WTC11 (cell line): ENCODE results near the gene ABHD17C. TPM values are rescaled to one million over a fixed set of nuclear protein-coding genes. Genes with fewer than 3 reads are reported as not detected.
A peak's percentile ranks its signal among the peaks of the same experiment; 100 is the strongest.

Experiments used
- ATAC-seq: fragments of 200-7000 bp; cut with Tn5 transposase; 2 replicates; pipeline ENCODE4 v1.10.0; 2021; ENCODE audit warnings: mild to moderate bottlenecking, moderate library complexity
- CTCF ChIA-PET: fragments of 300-600 bp; sonication (Branson Sonifier 250); formaldehyde crosslinking; loops from one replicate; lab custom pipeline; 2021; ENCODE audit warnings: antibody characterized with exemption; lab: Charles Lee
- POLR2A ChIA-PET: fragments of 350-600 bp; sonication (Branson Sonifier 250); formaldehyde crosslinking; loops from one replicate; lab custom pipeline; 2021; ENCODE audit warnings: antibody characterized with exemption; lab: Charles Lee
- DNase-seq: peaks from one replicate; pipeline ENCODE4 v3.0.0; 2021; ENCODE audit warnings: low spot score
- H3K27ac Mint-ChIP-seq: 2 replicates; pipeline ENCODE4 v1.8.0; 2021; ENCODE audit warnings: mixed read lengths
- H3K27me3 Mint-ChIP-seq: 2 replicates; pipeline ENCODE4 v1.8.0; 2021; ENCODE audit warnings: low read depth, mild to moderate bottlenecking, moderate library complexity, mixed read lengths
- H3K36me3 Mint-ChIP-seq: 2 replicates; pipeline ENCODE4 v1.8.0; 2021; ENCODE audit warnings: mixed read lengths
- H3K4me1 Mint-ChIP-seq: 2 replicates; pipeline ENCODE4 v1.8.0; 2022; ENCODE audit warnings: mixed read lengths
- H3K4me3 Mint-ChIP-seq: 2 replicates; pipeline ENCODE4 v1.8.0; 2021; ENCODE audit warnings: mild to moderate bottlenecking, moderate library complexity, mixed read lengths
- H3K9me3 Mint-ChIP-seq: 2 replicates; pipeline ENCODE4 v1.8.0; 2021; ENCODE audit warnings: mixed read lengths
- AR ChIP-seq: fragments of 250-450 bp; sonication (Bioruptor Pico); IDR thresholded peaks from 2 replicates; pipeline ENCODE4 v1.9.0; 2021; ENCODE audit warnings: mild to moderate bottlenecking
- CBFB ChIP-seq: sonication (generic); formaldehyde crosslinking; IDR thresholded peaks from 2 replicates; pipeline ENCODE4 v1.8.1; 2022; ENCODE audit warnings: mild to moderate bottlenecking, low read depth, missing genetic modification reagents
- CREM ChIP-seq: sonication (generic); formaldehyde crosslinking; IDR thresholded peaks from 2 replicates; pipeline ENCODE4 v1.8.1; 2022; ENCODE audit warnings: mild to moderate bottlenecking, missing genetic modification reagents, moderate library complexity
- E2F5 ChIP-seq: sonication (generic); formaldehyde crosslinking; IDR thresholded peaks from 2 replicates; pipeline ENCODE4 v1.8.1; 2022; ENCODE audit warnings: mild to moderate bottlenecking, moderate library complexity, missing genetic modification reagents
- ESRRA ChIP-seq: sonication (generic); formaldehyde crosslinking; IDR thresholded peaks from 2 replicates; pipeline ENCODE4 v1.8.1; 2022; ENCODE audit warnings: mild to moderate bottlenecking, missing genetic modification reagents, borderline replicate concordance
- FOXJ3 ChIP-seq: sonication (generic); formaldehyde crosslinking; IDR thresholded peaks from 2 replicates; pipeline ENCODE4 v1.9.0; 2021; ENCODE audit warnings: missing genetic modification reagents, mild to moderate bottlenecking, borderline replicate concordance
- FOXK1 ChIP-seq: sonication (generic); formaldehyde crosslinking; IDR thresholded peaks from 2 replicates; pipeline ENCODE4 v1.8.0; 2022; ENCODE audit warnings: mild to moderate bottlenecking, moderate library complexity, missing genetic modification reagents
- GABPB1 ChIP-seq: sonication (generic); formaldehyde crosslinking; IDR thresholded peaks from 2 replicates; pipeline ENCODE4 v1.8.1; 2023; ENCODE audit warnings: mild to moderate bottlenecking, missing genetic modification reagents
- JAZF1 ChIP-seq: fragments of 250-450 bp; sonication (Bioruptor Pico); IDR thresholded peaks from 2 replicates; pipeline ENCODE4 v1.9.0; 2021; ENCODE audit warnings: moderate library complexity, mild to moderate bottlenecking, inconsistent platforms
- MAX ChIP-seq: sonication (generic); formaldehyde crosslinking; IDR thresholded peaks from 2 replicates; pipeline ENCODE4 v1.8.0; 2022; ENCODE audit warnings: mild to moderate bottlenecking, missing genetic modification reagents
- MYBL2 ChIP-seq: sonication (generic); formaldehyde crosslinking; IDR thresholded peaks from 2 replicates; pipeline ENCODE4 v1.8.1; 2023; ENCODE audit warnings: mild to moderate bottlenecking, moderate library complexity, missing genetic modification reagents
- NFATC4 ChIP-seq: fragments of 250-450 bp; sonication (Bioruptor Pico); IDR thresholded peaks from 2 replicates; pipeline ENCODE4 v1.9.0; 2021; ENCODE audit warnings: mild to moderate bottlenecking
- NR2C2 ChIP-seq: sonication (generic); formaldehyde crosslinking; IDR thresholded peaks from 2 replicates; pipeline ENCODE4 v1.8.0; 2022; ENCODE audit warnings: mild to moderate bottlenecking, missing genetic modification reagents
- PRDM15 ChIP-seq: sonication (generic); formaldehyde crosslinking; IDR thresholded peaks from 2 replicates; pipeline ENCODE4 v1.8.0; 2022; ENCODE audit warnings: missing genetic modification reagents
- RELA ChIP-seq: sonication (generic); formaldehyde crosslinking; IDR thresholded peaks from 2 replicates; pipeline ENCODE4 v1.8.1; 2022; ENCODE audit warnings: missing genetic modification reagents, mild to moderate bottlenecking, borderline replicate concordance
- SMAD3 ChIP-seq: sonication (generic); formaldehyde crosslinking; IDR thresholded peaks from 2 replicates; pipeline ENCODE4 v1.8.0; 2022; ENCODE audit warnings: missing genetic modification reagents, mild to moderate bottlenecking, borderline replicate concordance
- SOX15 ChIP-seq: fragments of 250-450 bp; sonication (Bioruptor Pico); IDR thresholded peaks from 2 replicates; pipeline ENCODE4 v1.9.0; 2021; ENCODE audit warnings: mild to moderate bottlenecking
- TP53 ChIP-seq: sonication (generic); formaldehyde crosslinking; IDR thresholded peaks from 2 replicates; pipeline ENCODE4 v1.8.1; 2023; ENCODE audit warnings: mild to moderate bottlenecking, missing genetic modification reagents
- ZNF121 ChIP-seq: sonication (generic); formaldehyde crosslinking; IDR thresholded peaks from 2 replicates; pipeline ENCODE4 v1.8.0; 2023; ENCODE audit warnings: missing genetic modification reagents
- ZNF396 ChIP-seq: fragments of 250-450 bp; sonication (Bioruptor Pico); IDR thresholded peaks from 2 replicates; pipeline ENCODE4 v1.8.0; 2021; ENCODE audit warnings: mild to moderate bottlenecking, moderate library complexity, borderline replicate concordance
- ZNF423 ChIP-seq: fragments of 250-450 bp; sonication (Bioruptor Pico); IDR thresholded peaks from 2 replicates; pipeline ENCODE4 v2.1.2; 2022; ENCODE audit warnings: mild to moderate bottlenecking, moderate library complexity
- ZNF512 ChIP-seq: sonication (generic); formaldehyde crosslinking; IDR thresholded peaks from 2 replicates; pipeline ENCODE4 v1.8.1; 2022; ENCODE audit warnings: missing genetic modification reagents, borderline replicate concordance
- ZNF671 ChIP-seq: fragments of 250-450 bp; sonication (Bioruptor Pico); IDR thresholded peaks from 2 replicates; pipeline ENCODE4 v1.8.0; 2021; ENCODE audit warnings: mild to moderate bottlenecking
- total RNA-seq: library from RNA; stranded (reverse); gene quantifications from 3 replicates; pipeline ENCODE4 v1.2.3, GENCODE V29; 2021
- TF ChIP-seq, protein P1 (sequence below): fragments of 200-600 bp; IDR thresholded peaks from 2 replicates; pipeline ENCODE4 v1.8.0; 2022; ENCODE audit warnings: antibody characterized with exemption

Gene ABHD17C
- total RNA-seq, 1 experiment from 2014 or later: 29.0 TPM

DNA sequence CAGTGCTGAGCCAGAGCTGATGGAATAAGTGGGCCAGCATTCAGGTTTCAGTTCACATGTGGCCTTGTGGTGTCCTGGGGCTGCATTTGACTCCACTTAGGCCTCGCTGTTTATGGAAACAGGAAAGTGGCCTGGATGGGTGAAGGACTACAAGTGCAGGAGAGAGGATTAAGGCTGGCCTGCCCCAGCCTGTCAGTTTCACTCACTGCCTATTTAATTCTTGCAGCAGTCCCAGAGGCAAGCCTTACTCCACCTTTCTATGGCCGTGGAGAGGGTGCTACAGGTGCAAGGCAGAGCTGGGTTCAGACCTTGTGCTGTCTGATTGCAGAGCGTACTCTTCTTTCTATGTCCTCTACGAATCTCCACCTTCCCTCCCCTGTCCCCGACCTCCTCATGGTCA lies 37.7 kb downstream of the ABHD17C start:
- Mint-ChIP-seq H3K4me1 (peaks cover 37% of the 10 kb centered on the region), H3K9me3 (peaks cover 5% of the 10 kb centered on the region), H3K27me3 (no peaks in the 10 kb centered on the region), H3K27ac (no peak overlapping the region), H3K4me3 (no peak overlapping the region), H3K36me3 (no peaks in the 10 kb centered on the region)
- ATAC-seq (no peak), DNase-seq (no peak)
- ChIA-PET CTCF (interaction anchor here (0.8 to 1.3 kb wide), 3 partner anchors 44 to 237 kb away, joined by 3 to 6 read pairs (median 4); partner anchors contain the start of gene CEMIP), POLR2A (no interaction called here)
- TF ChIP-seq ZNF423 (CRISPR knock-in tag): no peak
- TF ChIP-seq NFATC4 (CRISPR knock-in tag): no peak
- TF ChIP-seq ESRRA: no peak
- no peak for TF ChIP-seq ZNF512
- TF ChIP-seq FOXK1 (CRISPR knock-in tag): no peak
- no peak for TF ChIP-seq FOXJ3 (CRISPR knock-in tag)
- TF ChIP-seq TP53: no peak

DNA sequence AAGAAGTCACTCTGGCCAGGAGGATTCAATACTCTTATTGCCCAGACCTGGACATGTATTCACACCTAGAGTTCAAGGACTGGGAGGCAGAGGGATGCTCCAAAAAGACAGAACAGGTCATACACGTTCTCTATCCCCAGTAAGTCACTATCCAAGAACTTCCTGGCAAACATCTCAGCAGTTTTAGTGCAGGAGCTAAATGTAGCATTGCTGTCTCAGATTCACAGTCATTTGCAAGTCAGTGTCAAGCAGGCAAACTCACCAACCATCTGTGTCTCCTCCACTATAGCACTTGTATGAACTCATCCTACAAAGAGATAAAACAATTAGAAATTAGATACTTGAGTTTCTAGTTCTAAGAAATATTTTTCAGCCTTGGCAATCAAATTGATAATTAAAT lies 38.4 kb downstream of the ABHD17C start:
- Mint-ChIP-seq H3K36me3 (peaks cover 6% of the 10 kb centered on the region), H3K27me3 (no peaks in the 10 kb centered on the region), H3K9me3 (peaks cover 12% of the 10 kb centered on the region), H3K4me1 (peaks cover 37% of the 10 kb centered on the region), H3K4me3 (no peak overlapping the region), H3K27ac (0 out of 2 replicates have a peak overlapping the region, but pooled peaks have one; percentile 17)
- CTCF ChIA-PET: interaction anchor here (0.5 kb wide), 1 partner anchor 55 kb away, joined by 6 read pairs; no protein-coding TSS in a partner anchor
- ATAC-seq (no peak), DNase-seq (no peak)
- TF ChIP-seq SMAD3 (CRISPR knock-in tag) (no peak), CBFB (no peak), GABPB1 (CRISPR knock-in tag) (no peak), ZNF396 (no peak), JAZF1 (CRISPR knock-in tag) (no peak), MAX (CRISPR knock-in tag) (no peak), AR (CRISPR knock-in tag) (no peak), E2F5 (CRISPR knock-in tag) (no peak), ZNF671 (no peak), PRDM15 (no peak), NR2C2 (no peak), MYBL2 (CRISPR knock-in tag) (no peak), CREM (no peak), ZNF121 (CRISPR knock-in tag) (no peak), RELA (CRISPR knock-in tag) (no peak), SOX15 (CRISPR knock-in tag) (no peak)
- TF ChIP-seq, protein P1, sequence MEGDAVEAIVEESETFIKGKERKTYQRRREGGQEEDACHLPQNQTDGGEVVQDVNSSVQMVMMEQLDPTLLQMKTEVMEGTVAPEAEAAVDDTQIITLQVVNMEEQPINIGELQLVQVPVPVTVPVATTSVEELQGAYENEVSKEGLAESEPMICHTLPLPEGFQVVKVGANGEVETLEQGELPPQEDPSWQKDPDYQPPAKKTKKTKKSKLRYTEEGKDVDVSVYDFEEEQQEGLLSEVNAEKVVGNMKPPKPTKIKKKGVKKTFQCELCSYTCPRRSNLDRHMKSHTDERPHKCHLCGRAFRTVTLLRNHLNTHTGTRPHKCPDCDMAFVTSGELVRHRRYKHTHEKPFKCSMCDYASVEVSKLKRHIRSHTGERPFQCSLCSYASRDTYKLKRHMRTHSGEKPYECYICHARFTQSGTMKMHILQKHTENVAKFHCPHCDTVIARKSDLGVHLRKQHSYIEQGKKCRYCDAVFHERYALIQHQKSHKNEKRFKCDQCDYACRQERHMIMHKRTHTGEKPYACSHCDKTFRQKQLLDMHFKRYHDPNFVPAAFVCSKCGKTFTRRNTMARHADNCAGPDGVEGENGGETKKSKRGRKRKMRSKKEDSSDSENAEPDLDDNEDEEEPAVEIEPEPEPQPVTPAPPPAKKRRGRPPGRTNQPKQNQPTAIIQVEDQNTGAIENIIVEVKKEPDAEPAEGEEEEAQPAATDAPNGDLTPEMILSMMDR: no peak
- POLR2A ChIA-PET: no interaction called here
